Mucosa of descending colon (tissue), 3 donors: ENCODE measurements around the gene KIFC3. TPM values are rescaled to one million over a fixed set of nuclear protein-coding genes. Genes with fewer than 3 reads are reported as not detected.

ENCODE experiments used
- ATAC-seq: fragments of 200-7000 bp; cut with Tn5 transposase; one replicate; pipeline ENCODE4 v1.9.1; 2020; ENCODE audit warnings: mild to moderate bottlenecking, moderate library complexity
- DNase-seq, 3 donors: peaks; one replicate each; pipeline ENCODE4 v3.0.0-alpha.2; 2020
- H3K36me3 ChIP-seq: fragments of 200-600 bp; one replicate; pipeline ENCODE4 v1.8.0; 2021; ENCODE audit warnings: low read depth, mild to moderate bottlenecking
- H3K4me1 ChIP-seq: fragments of 200-600 bp; one replicate; pipeline ENCODE4 v1.8.0; 2021; ENCODE audit warnings: low read depth, mild to moderate bottlenecking
- H3K4me3 ChIP-seq: fragments of 200-600 bp; one replicate; pipeline ENCODE4 v1.8.0; 2021; ENCODE audit warnings: mild to moderate bottlenecking
- H3K9me3 ChIP-seq: fragments of 200-600 bp; one replicate; pipeline ENCODE4 v1.8.0; 2021; ENCODE audit warnings: mild to moderate bottlenecking
- CTCF ChIP-seq: fragments of 200-600 bp; IDR thresholded peaks from one replicate; pipeline ENCODE4 v1.8.0; 2022; ENCODE audit warnings: antibody characterized with exemption, mild to moderate bottlenecking
- intact Hi-C, 2 donors: fragments of 100-400 bp; cut with DNase I in 1 of 2; cut with micrococcal nuclease in 1 of 2; formaldehyde crosslinking; loops; one replicate each; pipeline versions ENCODE4 v1.11.0 to v1.11.1; 2022; cut with DNase I, micrococcal nuclease
- total RNA-seq, 3 donors: library from RNA; stranded (reverse); fragmentation: NEBNext Ultra II Directional in 2 of 3; extraction: Animal tissue kit (Norgen Biotek cat#: 25700) in 2 of 3; gene quantifications; one replicate each; pipeline versions ENCODE4 v1.2.1 to v1.2.4, GENCODE V29; 2021 to 2023
- donor health status: DM: no; HTN: no; CAD: no; lungs with moderate emphysema.
- donor health status: DM: no; HTN: no; CAD: no.
- donor health status: DM: no; HTN: yes; CAD: no.

Gene KIFC3
- total RNA-seq, 3 donors from 2014 or later, result 3.7 to 17.2 (median 8.3) TPM

- Histone ChIP-seq H3K4me3 (no peak overlapping the region), H3K36me3 (no peaks in the 10 kb centered on the region), H3K9me3 (no peaks in the 10 kb centered on the region), H3K4me1 (no peaks in the 10 kb centered on the region)
- ATAC-seq (no peak), DNase-seq (peak in 1 of 3 donors; percentile 34)
- TF ChIP-seq CTCF, result no peak
- intact Hi-C loops, result loop anchor here in 1 of 2 donors (5.0 kb wide), 2 partner anchors 48 to 103 kb away; no protein-coding TSS in a partner anchor
These were observed 43.2 kb downstream of the KIFC3 start for GRCh38 chr16:57759131-57759530.

- Histone ChIP-seq H3K4me3 (no peak overlapping the region), H3K9me3 (no peaks in the 10 kb centered on the region), H3K36me3 (no peaks in the 10 kb centered on the region), H3K4me1 (no peaks in the 10 kb centered on the region)
- DNase-seq, result peak in 2 of 3 donors; percentile 30 to 47
- intact Hi-C loops, result loop anchor here in 1 of 2 donors (5.0 kb wide), 2 partner anchors 49 to 104 kb away; no protein-coding TSS in a partner anchor
- ATAC-seq, result no peak
- no peak for TF ChIP-seq CTCF
These were observed 43.8 kb downstream of the KIFC3 start for GRCh38 chr16:57758331-57759117.

GRCh38 chr16:57757883-57758282 is 44.4 kb downstream of the KIFC3 start:
- H3K36me3 ChIP-seq, result no peaks in the 10 kb centered on the region
- H3K4me1 ChIP-seq, result no peaks in the 10 kb centered on the region
- no peak for TF ChIP-seq CTCF
- ATAC-seq, result no peak
- no peak overlapping the region for H3K4me3 ChIP-seq
- H3K9me3 ChIP-seq, result no peaks in the 10 kb centered on the region
- intact Hi-C loops, result loop anchor here in 1 of 2 donors (5.0 kb wide), 2 partner anchors 49 to 104 kb away; no protein-coding TSS in a partner anchor
- peak in 2 of 3 donors; percentile 14 to 25 for DNase-seq

- Histone ChIP-seq H3K4me3 (no peak overlapping the region), H3K9me3 (no peaks in the 10 kb centered on the region), H3K36me3 (no peaks in the 10 kb centered on the region), H3K4me1 (no peaks in the 10 kb centered on the region)
- ATAC-seq, result peak; percentile 94
- DNase-seq, result peak; percentile 84 to 96 (median 95)
- intact Hi-C loops, result loop anchor here in 1 of 2 donors (5.0 kb wide), 2 partner anchors 50 to 105 kb away; no protein-coding TSS in a partner anchor
- TF ChIP-seq CTCF, result peak; percentile 93
These were observed 44.9 kb downstream of the KIFC3 start for GRCh38 chr16:57757326-57757786.

GRCh38 chr16:57756424-57757325 is 45.6 kb downstream of the KIFC3 start:
- DNase-seq (peak in 2 of 3 donors; percentile 21 to 49), ATAC-seq (no peak)
- TF ChIP-seq CTCF, result no peak
- no peak overlapping the region for H3K4me3 ChIP-seq
- intact Hi-C loops, result loop anchor here in 1 of 2 donors (5.0 kb wide), 2 partner anchors 51 to 106 kb away; no protein-coding TSS in a partner anchor
- no peaks in the 10 kb centered on the region for H3K9me3 ChIP-seq
- no peaks in the 10 kb centered on the region for H3K36me3 ChIP-seq
- no peaks in the 10 kb centered on the region for H3K4me1 ChIP-seq
